Renal cortex interstitium (tissue), 11 donors: ENCODE measurements around the gene L3MBTL2. TPM values are rescaled to one million over a fixed set of nuclear protein-coding genes. Genes with fewer than 3 reads are reported as not detected.
"Not testable (repeated sequence)": the region's sequence is repeated elsewhere in the genome, so short reads cannot be mapped to it uniquely, and the experiment has no call there.

Source experiments
- DNase-seq, 11 donors: peaks; one replicate each; pipeline ENCODE4 v3.0.0-alpha.2; 2013; ENCODE audit warnings: low read depth in 9 of 11, low spot score in 4 of 11; ENCODE audit errors: extremely low read depth in 1 of 11
- polyA plus RNA-seq, 3 donors: library from polyadenylated mRNA; unstranded; fragments of 120-200 nt; gene quantifications; one replicate each; pipeline ENCODE4 v1.2.1, GENCODE V29; 2013; ENCODE audit not compliant: insufficient read length in 3 of 3

L3MBTL2 gene
- polyA plus RNA-seq, 3 donors: 24.1 to 26.2 (median 24.2) TPM

GRCh38 chr22:41254230-41254629 is 49.1 kb downstream of the L3MBTL2 start:
- DNase-seq: no peak

- DNase-seq: peak in 3 of 11 donors; percentile 10 to 29 (median 22)
Measured at GRCh38 chr22:41256254-41257253, 51.4 kb downstream of the L3MBTL2 start.

GRCh38 chr22:41257696-41258095 is 52.6 kb downstream of the L3MBTL2 start:
- DNase-seq: no peak

- not testable (repeated sequence) for DNase-seq
Measured at GRCh38 chr22:41259756-41260155, 54.6 kb downstream of the L3MBTL2 start.

- DNase-seq: no peak
Measured at GRCh38 chr22:41260871-41261270, 55.8 kb downstream of the L3MBTL2 start.

GRCh38 chr22:41261541-41262249 is 56.6 kb downstream of the L3MBTL2 start:
- DNase-seq: no peak

GRCh38 chr22:41262250-41262765 is 57.2 kb downstream of the L3MBTL2 start:
- no peak for DNase-seq

GRCh38 chr22:41263704-41264103 is 58.6 kb downstream of the L3MBTL2 start:
- DNase-seq: no peak

GRCh38 chr22:41264408-41264941 is 59.4 kb downstream of the L3MBTL2 start:
- no peak for DNase-seq

GRCh38 chr22:41267958-41268357 is 62.8 kb downstream of the L3MBTL2 start:
- DNase-seq: no peak

GRCh38 chr22:41271787-41272186 is 66.7 kb downstream of the L3MBTL2 start:
- DNase-seq: no peak

- DNase-seq: no peak
Measured at GRCh38 chr22:41273128-41273527, 68.0 kb downstream of the L3MBTL2 start.

GRCh38 chr22:41274856-41275255 is 69.7 kb downstream of the L3MBTL2 start:
- DNase-seq: no peak

- no peak for DNase-seq
Measured at GRCh38 chr22:41280065-41280464, 75.0 kb downstream of the L3MBTL2 start.

- DNase-seq: no peak
Measured at GRCh38 chr22:41280854-41281253, 75.7 kb downstream of the L3MBTL2 start.

Other genes starting within 250 kb of the L3MBTL2 start
- gene EP300, start 112.7 kb upstream of the L3MBTL2 start, polyA plus RNA-seq: 10 to 100 TPM; 64.8 to 79.5 (median 67.3) TPM
- 1 to 10 TPM; 2.5 to 4.3 (median 3.4) TPM for gene CHADL, start 35.6 kb downstream of the L3MBTL2 start, polyA plus RNA-seq
- gene RANGAP1, start 80.9 kb downstream of the L3MBTL2 start, polyA plus RNA-seq: 10 to 100 TPM; 45.7 to 59.3 (median 56.0) TPM
- gene ZC3H7B, start 96.2 kb downstream of the L3MBTL2 start, polyA plus RNA-seq: 10 to 100 TPM; 71.3 to 99.4 (median 94.7) TPM
- gene TEF, start 176.6 kb downstream of the L3MBTL2 start, polyA plus RNA-seq: 10 to 100 TPM; 15.1 to 18.1 (median 17.2) TPM
- 10 to 100 TPM; 52.6 to 68.9 (median 55.0) TPM for gene TOB2, start 241.5 kb downstream of the L3MBTL2 start, polyA plus RNA-seq